Activated B cell treated with CpG ODN at 0.5 μM for 24 hours (primary cell): Measurements from ENCODE around the gene RNF126. TPM values are rescaled to one million over a fixed set of nuclear protein-coding genes. Genes with fewer than 3 reads are reported as not detected.

Experiments used
- ATAC-seq: fragments of 200-7000 bp; cut with Tn5 transposase; one replicate; pipeline ENCODE4 v1.10.0; 2021; ENCODE audit warnings: low read depth, mild to moderate bottlenecking, moderate library complexity
- CTCF ChIA-PET: fragments of 350-600 bp; sonication (Branson Sonifier 250); formaldehyde crosslinking; loops from one replicate; lab custom pipeline; 2021; ENCODE audit warnings: antibody characterized with exemption; lab: Charles Lee
- POLR2A ChIA-PET: fragments of 350-600 bp; sonication (Branson Sonifier 250); formaldehyde crosslinking; loops from one replicate; lab custom pipeline; 2021; ENCODE audit warnings: antibody characterized with exemption; lab: Charles Lee
- DNase-seq: peaks from one replicate; pipeline ENCODE4 v3.0.0; 2022
- H3K27ac Mint-ChIP-seq: one replicate; pipeline ENCODE4 v1.8.0; 2020; ENCODE audit warnings: mixed read lengths
- H3K27me3 Mint-ChIP-seq: one replicate; pipeline ENCODE4 v1.8.0; 2021; ENCODE audit warnings: mixed read lengths
- H3K36me3 Mint-ChIP-seq: one replicate; pipeline ENCODE4 v1.8.0; 2021; ENCODE audit warnings: low read depth, mixed read lengths
- H3K4me1 Mint-ChIP-seq: one replicate; pipeline ENCODE4 v1.8.0; 2021; ENCODE audit warnings: mixed read lengths
- H3K4me3 Mint-ChIP-seq: one replicate; pipeline ENCODE4 v1.8.0; 2020; ENCODE audit warnings: mild to moderate bottlenecking, mixed read lengths
- H3K9me3 Mint-ChIP-seq: one replicate; pipeline ENCODE4 v1.8.0; 2020; ENCODE audit warnings: mixed read lengths
- intact Hi-C: fragments of 100-400 bp; cut with micrococcal nuclease; formaldehyde crosslinking; loops from one replicate; pipeline ENCODE4 v1.15.1; 2024
- total RNA-seq: library from RNA; stranded (reverse); gene quantifications from 2 replicates; pipeline ENCODE4 v1.2.3, GENCODE V29; 2022
- TF ChIP-seq, protein P1 (sequence below): fragments of 200-600 bp; IDR thresholded peaks from one replicate; pipeline ENCODE4 v1.8.0; 2022; ENCODE audit warnings: antibody characterized with exemption, mild to moderate bottlenecking

The RNF126 gene
- total RNA-seq, 1 donor from 2014 or later, result 82.7 TPM

DNA sequence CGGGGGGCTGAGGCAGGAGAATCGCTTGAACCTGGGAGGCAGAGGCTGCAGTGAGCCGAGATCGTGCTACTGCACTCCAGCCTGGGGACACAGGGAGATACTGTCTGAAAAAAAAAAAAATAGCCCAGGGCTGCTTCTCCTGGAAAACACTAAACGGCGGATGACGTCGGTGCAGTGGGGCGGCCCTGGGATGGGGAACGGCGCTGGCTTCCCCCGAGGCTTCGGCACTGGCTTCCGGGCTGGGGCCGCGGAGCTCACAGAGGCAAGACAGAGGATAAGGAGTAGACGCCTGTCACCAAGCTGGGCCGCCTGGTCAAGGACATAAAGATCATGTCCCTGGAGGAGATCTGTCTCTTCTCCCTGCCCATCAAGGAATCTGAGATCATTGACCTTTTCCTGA lies 27.2 kb upstream of the RNF126 start:
- Mint-ChIP-seq H3K9me3 (no peaks in the 10 kb centered on the region), H3K4me1 (no peaks in the 10 kb centered on the region), H3K4me3 (no peak overlapping the region), H3K36me3 (no peaks in the 10 kb centered on the region), H3K27ac (no peak overlapping the region), H3K27me3 (no peaks in the 10 kb centered on the region)
- TF ChIP-seq, protein P1, sequence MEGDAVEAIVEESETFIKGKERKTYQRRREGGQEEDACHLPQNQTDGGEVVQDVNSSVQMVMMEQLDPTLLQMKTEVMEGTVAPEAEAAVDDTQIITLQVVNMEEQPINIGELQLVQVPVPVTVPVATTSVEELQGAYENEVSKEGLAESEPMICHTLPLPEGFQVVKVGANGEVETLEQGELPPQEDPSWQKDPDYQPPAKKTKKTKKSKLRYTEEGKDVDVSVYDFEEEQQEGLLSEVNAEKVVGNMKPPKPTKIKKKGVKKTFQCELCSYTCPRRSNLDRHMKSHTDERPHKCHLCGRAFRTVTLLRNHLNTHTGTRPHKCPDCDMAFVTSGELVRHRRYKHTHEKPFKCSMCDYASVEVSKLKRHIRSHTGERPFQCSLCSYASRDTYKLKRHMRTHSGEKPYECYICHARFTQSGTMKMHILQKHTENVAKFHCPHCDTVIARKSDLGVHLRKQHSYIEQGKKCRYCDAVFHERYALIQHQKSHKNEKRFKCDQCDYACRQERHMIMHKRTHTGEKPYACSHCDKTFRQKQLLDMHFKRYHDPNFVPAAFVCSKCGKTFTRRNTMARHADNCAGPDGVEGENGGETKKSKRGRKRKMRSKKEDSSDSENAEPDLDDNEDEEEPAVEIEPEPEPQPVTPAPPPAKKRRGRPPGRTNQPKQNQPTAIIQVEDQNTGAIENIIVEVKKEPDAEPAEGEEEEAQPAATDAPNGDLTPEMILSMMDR, result no peak
- CTCF ChIA-PET, result no interaction called here
- POLR2A ChIA-PET, result no interaction called here
- intact Hi-C loops, result no loop called here
- no peak for DNase-seq
- no peak for ATAC-seq

DNA sequence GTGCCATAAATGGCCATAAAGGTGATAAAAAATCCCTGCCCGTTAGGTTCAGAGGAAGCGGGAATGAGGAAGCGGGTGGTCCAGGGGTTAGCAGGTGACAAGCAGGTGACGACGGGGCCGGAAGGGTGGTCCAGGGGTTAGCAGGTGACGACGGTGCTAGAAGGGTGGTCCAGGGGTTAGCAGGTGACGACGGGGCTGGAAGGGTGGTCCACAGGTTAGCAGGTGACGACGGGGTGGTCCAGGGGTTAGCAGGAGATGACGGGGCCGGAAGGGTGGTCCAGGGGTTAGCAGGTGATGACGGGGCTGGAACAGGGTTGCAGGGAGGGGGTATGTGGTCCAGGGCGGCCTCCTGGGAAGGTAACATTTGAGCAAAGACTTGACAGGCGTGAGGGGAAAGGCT lies 26.0 kb upstream of the RNF126 start:
- no peak for DNase-seq
- ATAC-seq, result no peak
- Mint-ChIP-seq H3K4me1 (no peaks in the 10 kb centered on the region), H3K27ac (no peak overlapping the region), H3K9me3 (no peaks in the 10 kb centered on the region), H3K4me3 (no peak overlapping the region), H3K36me3 (no peaks in the 10 kb centered on the region), H3K27me3 (no peaks in the 10 kb centered on the region)
- ChIA-PET CTCF (no interaction called here), POLR2A (no interaction called here)
- intact Hi-C loops, result loop anchor here (10.0 kb wide), 1 partner anchor 716 kb away; the partner anchor contains the start of genes DAZAP1 and GAMT
- TF ChIP-seq, protein P1, result no peak

DNA sequence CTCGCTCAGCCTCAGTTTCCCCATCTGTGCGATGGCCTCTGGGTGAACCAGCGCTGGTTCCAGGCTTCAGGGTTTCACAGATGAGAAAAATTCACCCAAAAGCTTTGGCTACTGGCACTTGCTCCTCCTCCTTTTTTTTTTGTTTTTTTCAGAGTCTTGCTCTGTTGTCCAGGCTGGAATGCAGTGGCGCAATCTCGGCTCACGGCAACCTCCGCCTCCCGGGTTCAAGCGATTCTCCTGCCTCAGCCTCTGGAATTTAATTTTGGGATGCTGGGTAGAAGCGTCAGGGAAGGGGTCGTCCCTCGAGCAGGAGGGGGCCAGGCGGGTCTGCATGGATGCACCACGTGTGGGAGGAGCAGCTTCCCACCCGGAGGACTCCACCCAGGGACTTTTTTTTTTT lies 25.2 kb upstream of the RNF126 start:
- H3K27me3 Mint-ChIP-seq, result no peaks in the 10 kb centered on the region
- H3K9me3 Mint-ChIP-seq, result no peaks in the 10 kb centered on the region
- CTCF ChIA-PET, result no interaction called here
- no peak overlapping the region for H3K4me3 Mint-ChIP-seq
- TF ChIP-seq, protein P1, result no peak
- no peaks in the 10 kb centered on the region for H3K36me3 Mint-ChIP-seq
- intact Hi-C loops, result loop anchor here (10.0 kb wide), 1 partner anchor 717 kb away; the partner anchor contains the start of genes DAZAP1 and GAMT
- ATAC-seq (no peak), DNase-seq (no peak)
- POLR2A ChIA-PET, result no interaction called here
- no peaks in the 10 kb centered on the region for H3K4me1 Mint-ChIP-seq
- H3K27ac Mint-ChIP-seq, result no peak overlapping the region

DNA sequence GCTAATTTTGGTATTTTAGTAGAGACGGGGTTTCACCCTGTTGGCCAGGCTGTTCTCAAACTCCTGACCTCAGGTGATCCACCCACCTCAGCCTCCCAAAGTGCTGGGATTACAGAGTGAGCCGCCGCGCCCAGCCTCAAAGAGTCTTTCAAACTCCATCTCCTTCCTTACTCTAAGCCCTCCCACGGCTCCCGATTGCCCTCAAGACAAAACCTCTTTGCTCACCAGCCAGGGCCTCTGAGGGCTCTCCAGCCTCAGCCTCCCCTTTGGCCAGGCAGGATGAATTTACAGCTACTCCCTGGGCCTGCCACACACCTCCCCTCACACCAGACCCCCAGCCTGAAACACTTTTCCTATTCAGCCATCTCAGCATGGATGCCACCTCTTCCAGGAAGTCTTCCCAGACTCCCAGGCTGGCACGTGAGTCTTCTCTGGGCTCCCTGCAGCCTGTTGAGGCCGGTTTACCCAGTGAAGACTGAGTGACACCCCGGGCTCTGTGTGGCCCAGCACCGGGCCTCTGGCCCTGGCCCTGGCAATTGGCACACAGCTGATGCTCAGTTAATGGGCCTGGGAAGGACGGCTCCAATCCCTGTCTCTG lies 24.7 kb upstream of the RNF126 start:
- POLR2A ChIA-PET, result no interaction called here
- H3K4me3 Mint-ChIP-seq, result no peak overlapping the region
- H3K27me3 Mint-ChIP-seq, result no peaks in the 10 kb centered on the region
- TF ChIP-seq, protein P1, result no peak
- intact Hi-C loops, result loop anchor here (10.0 kb wide), 1 partner anchor 717 kb away; the partner anchor contains the start of genes DAZAP1 and GAMT
- ATAC-seq, result no peak
- H3K27ac Mint-ChIP-seq, result no peak overlapping the region
- no peaks in the 10 kb centered on the region for H3K36me3 Mint-ChIP-seq
- no peaks in the 10 kb centered on the region for H3K4me1 Mint-ChIP-seq
- H3K9me3 Mint-ChIP-seq, result no peaks in the 10 kb centered on the region
- CTCF ChIA-PET, result no interaction called here
- no peak for DNase-seq

DNA sequence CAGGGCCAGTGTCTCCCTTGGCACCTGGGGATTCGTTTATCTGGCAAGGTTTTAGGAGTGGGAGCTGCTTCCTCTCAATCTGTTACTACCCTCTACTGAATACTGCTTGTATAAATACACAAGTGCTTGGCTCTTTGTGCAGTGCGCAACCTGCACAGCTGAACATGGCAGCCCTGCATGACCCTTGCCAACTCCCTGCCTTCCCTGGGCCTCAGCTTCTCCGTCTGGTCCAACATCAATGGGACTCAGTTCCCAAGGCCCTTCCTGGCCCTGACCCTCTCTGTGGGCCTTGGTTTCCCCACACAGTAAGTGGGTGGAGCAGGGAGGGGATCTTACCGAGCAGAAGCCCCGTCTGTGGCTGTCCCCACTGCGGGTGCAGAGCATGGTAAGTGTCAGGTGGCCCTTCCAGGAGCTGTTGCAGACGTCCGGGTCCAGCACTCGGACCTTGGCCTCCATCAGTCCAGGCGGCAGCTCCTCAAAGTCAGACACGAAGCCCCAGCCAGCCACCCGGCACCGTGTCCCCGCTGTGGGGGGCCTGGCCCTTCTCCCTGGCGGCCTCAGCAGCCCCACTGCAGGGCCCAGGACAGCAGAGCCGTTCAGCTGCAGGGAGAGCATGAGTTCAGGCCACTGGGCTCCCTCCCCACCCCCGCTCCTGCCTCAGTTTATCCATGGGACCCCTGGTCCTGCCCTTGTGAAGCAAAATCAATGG lies 23.7 kb upstream of the RNF126 start:
- Mint-ChIP-seq H3K27ac (no peak overlapping the region), H3K36me3 (no peaks in the 10 kb centered on the region), H3K4me1 (no peaks in the 10 kb centered on the region), H3K9me3 (no peaks in the 10 kb centered on the region), H3K4me3 (no peak overlapping the region), H3K27me3 (no peaks in the 10 kb centered on the region)
- TF ChIP-seq, protein P1, result no peak
- DNase-seq (no peak), ATAC-seq (no peak)
- ChIA-PET CTCF (no interaction called here), POLR2A (no interaction called here)
- intact Hi-C loops, result loop anchor here (10.0 kb wide), 1 partner anchor 718 kb away; the partner anchor contains the start of genes DAZAP1 and GAMT
